A673 (cell line): ENCODE results near the gene RAD51AP1.

Experiments
- CTCF ChIP-seq: fragments of 300-800, 200-600 bp; sonication (generic); conservative IDR thresholded peaks from 2 replicates; pipeline ENCODE4 v1.5.1; 2017; ENCODE audit warnings: low read depth, mild to moderate bottlenecking, antibody characterized with exemption, low read length, moderate library complexity, mixed read lengths
- EZH2 ChIP-seq: fragments of 200-600 bp; sonication (generic); IDR thresholded peaks from 2 replicates; pipeline ENCODE4 v1.6.1; 2017; ENCODE audit warnings: borderline replicate concordance, low read depth, mild to moderate bottlenecking, mixed read lengths, antibody characterized with exemption, low read length; ENCODE audit not compliant: poor library complexity, severe bottlenecking

DNA sequence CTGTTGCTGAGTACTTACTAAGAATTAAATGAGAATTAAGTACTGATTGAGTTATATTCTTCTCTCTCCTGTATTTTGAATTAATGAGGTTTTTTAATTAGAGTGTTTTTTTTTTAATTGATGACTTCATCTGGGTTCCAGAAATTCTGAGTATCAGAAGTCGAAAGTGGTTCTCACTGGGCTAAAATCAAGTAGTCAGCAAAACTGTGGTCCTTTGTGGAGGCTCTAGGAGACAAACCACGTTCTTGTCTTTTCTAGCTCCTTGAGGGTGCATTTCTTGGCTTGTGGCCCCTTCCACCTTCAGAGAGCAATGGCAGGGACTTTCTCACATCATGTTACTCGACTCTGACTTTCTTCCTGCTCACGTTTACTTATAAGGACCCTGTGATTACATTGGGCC is 15.3 kb downstream of the RAD51AP1 start:
- TF ChIP-seq CTCF: no peak
- no peak for TF ChIP-seq EZH2
